HepG2 (cell line): ENCODE results near the gene JMJD4. TPM values are rescaled to one million over a fixed set of nuclear protein-coding genes. Genes with fewer than 3 reads are reported as not detected.

Experiments
- ATF5 ChIP-seq: sonication (generic); formaldehyde crosslinking; IDR thresholded peaks from 2 replicates; pipeline ENCODE4 v1.4.0; 2020; ENCODE audit warnings: mild to moderate bottlenecking, low read depth, missing genetic modification reagents
- CEBPB ChIP-seq: IDR thresholded peaks from 2 replicates; pipeline ENCODE4 v1.6.1; 2011; ENCODE audit warnings: low read depth, low read length, improper control_type of control experiment, borderline replicate concordance
- FLYWCH1 ChIP-seq: sonication (generic); formaldehyde crosslinking; IDR thresholded peaks from 2 replicates; pipeline ENCODE4 v1.8.1; 2023; ENCODE audit warnings: mild to moderate bottlenecking, missing genetic modification reagents
- HHEX ChIP-seq: IDR thresholded peaks from 2 replicates; pipeline ENCODE4 v1.6.1; 2016; ENCODE audit warnings: control low read depth
- HNRNPL ChIP-seq: fragments of 200-400 bp; formaldehyde crosslinking; IDR thresholded peaks from 2 replicates; pipeline ENCODE4 v1.6.1; 2017; ENCODE audit warnings: mild to moderate bottlenecking, low read depth, low read length
- NFAT5 ChIP-seq: sonication (generic); formaldehyde crosslinking; IDR thresholded peaks from 2 replicates; pipeline ENCODE4 v1.4.0; 2020; ENCODE audit warnings: missing genetic modification reagents
- NR3C1 ChIP-seq: sonication (generic); formaldehyde crosslinking; IDR thresholded peaks from 2 replicates; pipeline ENCODE4 v1.4.0; 2020; ENCODE audit warnings: missing genetic modification reagents
- PAXIP1 ChIP-seq: sonication (generic); formaldehyde crosslinking; conservative IDR thresholded peaks from 2 replicates; pipeline ENCODE4 v1.4.0; 2020; ENCODE audit warnings: mild to moderate bottlenecking, missing genetic modification reagents, moderate library complexity
- POLR2AphosphoS5 ChIP-seq: IDR thresholded peaks from 2 replicates; pipeline ENCODE4 v1.6.1; 2012; ENCODE audit warnings: low read depth, low read length
- RAD21 ChIP-seq: fragments of 450-650 bp; formaldehyde crosslinking; IDR thresholded peaks from 2 replicates; pipeline ENCODE4 v1.5.0; 2020; ENCODE audit warnings: mild to moderate bottlenecking
- SATB2 ChIP-seq: sonication (generic); formaldehyde crosslinking; IDR thresholded peaks from 2 replicates; pipeline ENCODE4 v1.5.0; 2020; ENCODE audit warnings: missing genetic modification reagents
- SRF ChIP-seq: IDR thresholded peaks from 2 replicates; pipeline ENCODE4 v1.6.1; 2011; ENCODE audit warnings: mild to moderate bottlenecking, low read depth, low read length, moderate library complexity
- TCF7L2 ChIP-seq: IDR thresholded peaks from 2 replicates; pipeline ENCODE4 v1.6.1; 2011; ENCODE audit warnings: mild to moderate bottlenecking, low read depth, low read length, moderate library complexity
- ZBTB10 ChIP-seq: sonication (generic); formaldehyde crosslinking; IDR thresholded peaks from 2 replicates; pipeline ENCODE4 v1.4.0; 2020; ENCODE audit warnings: missing genetic modification reagents, borderline replicate concordance
- ZFP36L1 ChIP-seq: sonication (generic); formaldehyde crosslinking; IDR thresholded peaks from 2 replicates; pipeline ENCODE4 v1.8.0; 2022; ENCODE audit warnings: mild to moderate bottlenecking, missing genetic modification reagents, moderate library complexity
- ZNF20 ChIP-seq: sonication (generic); formaldehyde crosslinking; IDR thresholded peaks from 2 replicates; pipeline ENCODE4 v1.4.0; 2020; ENCODE audit warnings: mild to moderate bottlenecking, moderate library complexity, missing genetic modification reagents
- ZNF576 ChIP-seq: sonication (generic); formaldehyde crosslinking; IDR thresholded peaks from 2 replicates; pipeline ENCODE4 v1.4.0; 2020; ENCODE audit warnings: mild to moderate bottlenecking, missing genetic modification reagents
- ZNF652 ChIP-seq: IDR thresholded peaks from 2 replicates; pipeline ENCODE4 v1.6.1; 2016; ENCODE audit warnings: low read depth, borderline replicate concordance
- polyA plus RNA-seq, 8 experiments: library from polyadenylated mRNA; depleted of rRNA in 3 of 8; stranded (reverse) in 7 of 8; unstranded in 1 of 8; fragments of >200 nt; fragmentation: Illumina TruSeq in 4 of 8; extraction: Trizol in 4 of 8; gene quantifications; 2 replicates each; pipeline versions ENCODE4 v1.2.1 to v1.2.3, GENCODE V29; 2011 to 2016; ENCODE audit warnings: low read depth in 4 of 8, missing spikeins in 1 of 8, mixed read lengths in 1 of 8; ENCODE audit not compliant: insufficient read depth in 1 of 8
- total RNA-seq, 5 experiments: library from RNA; depleted of rRNA; stranded (reverse); fragments of >200 nt; fragmentation: Illumina TruSeq; extraction: Trizol; gene quantifications; 2 replicates each; pipeline ENCODE4 v1.2.3, GENCODE V29; 2016; ENCODE audit warnings: low read depth in 1 of 5

Gene JMJD4
- total and polyA plus RNA-seq, 2 of the 13 experiments (the other 11 are each of a cell fraction or from before 2014, with no cell fraction given), result 10.2 to 29.0 TPM

GRCh38 chr1:227734856-227735538 lies at the start of gene JMJD4, which contains the start of gene SNAP47 (continued):
- no peak for TF ChIP-seq NR3C1 (CRISPR knock-in tag)
- no peak for TF ChIP-seq ZNF576 (CRISPR knock-in tag)
- TF ChIP-seq HHEX (CRISPR knock-in tag), result no peak
- TF ChIP-seq NFAT5, result peak; percentile 88; the same call in 1 of the 2 replicates
- TF ChIP-seq ZNF652 (CRISPR knock-in tag), result no peak
- no peak; the same call in 1 of the 2 replicates for TF ChIP-seq ZFP36L1
- TF ChIP-seq POLR2AphosphoS5, result peak; percentile 90
- no peak for TF ChIP-seq CEBPB
- TF ChIP-seq ZNF20 (CRISPR knock-in tag), result no peak
- no peak for TF ChIP-seq ZBTB10 (CRISPR knock-in tag)
- TF ChIP-seq TCF7L2, result no peak
- no peak for TF ChIP-seq HNRNPL
- no peak for TF ChIP-seq ATF5 (CRISPR knock-in tag)
- TF ChIP-seq SRF, result peak; percentile 70; the same call in 1 of the 2 replicates
- TF ChIP-seq PAXIP1 (CRISPR knock-in tag), result peak; percentile 51
- TF ChIP-seq FLYWCH1 (CRISPR knock-in tag), result no peak
- TF ChIP-seq RAD21 (CRISPR knock-in tag), result peak; percentile 69
- peak; percentile 90; the same call in 1 of the 2 replicates for TF ChIP-seq SATB2
